ENCODE data around the gene BRD3OS. TPM values are rescaled to one million over a fixed set of nuclear protein-coding genes. Genes with fewer than 3 reads are reported as not detected.

The BRD3OS gene
- total RNA-seq, 1 donor from 2014 or later = 20.2 TPM

- H3K27ac Mint-ChIP-seq (ENCODE audit: unreplicated experiment) = no peak overlapping the region
- Histone ChIP-seq H3K27ac (ENCODE audit: low read depth, low read length) (no peak overlapping the region), H3K4me3 (ENCODE audit: insufficient read depth, low read depth, low read length) (no peak overlapping the region), H3K9ac (ENCODE audit: low read length) (no peak overlapping the region), H2AFZ (ENCODE audit: low read depth, low read length) (no peak overlapping the region), H3K79me2 (ENCODE audit: insufficient read depth, low read length) (no peaks in the 10 kb centered on the region), H3K4me2 (ENCODE audit: low read length) (no peak overlapping the region), H3K9me3 (ENCODE audit: insufficient read depth, low read depth, low read length) (no peaks in the 10 kb centered on the region), H3K27me3 (ENCODE audit: insufficient read depth, low read length) (no peaks in the 10 kb centered on the region), H4K20me1 (ENCODE audit: insufficient read depth, low read length) (peaks cover 28% of the 10 kb centered on the region), H3K4me1 (ENCODE audit: insufficient read depth, low read length) (no peaks in the 10 kb centered on the region), H3K36me3 (ENCODE audit: insufficient read depth, low read length) (peaks cover 8% of the 10 kb centered on the region)
- H3K9me3 Mint-ChIP-seq (ENCODE audit: unreplicated experiment) = no peaks in the 10 kb centered on the region
- peaks cover 27% of the 10 kb centered on the region for H3K36me3 Mint-ChIP-seq (ENCODE audit: low read depth, unreplicated experiment)
- no peak overlapping the region for H3K4me3 Mint-ChIP-seq (ENCODE audit: unreplicated experiment)
- TF ChIP-seq EZH2 (IDR thresholded peaks at IDR 0.05; ENCODE audit: insufficient read depth, low read length) (no peak), CTCF (IDR thresholded peaks at IDR 0.05; ENCODE audit: insufficient read depth, low read depth, low read length) (no peak)
- DNase-seq (ENCODE audit: low read depth) (no peak), FAIRE-seq (no peak)
- H3K27me3 Mint-ChIP-seq (ENCODE audit: low read depth, unreplicated experiment) = no peaks in the 10 kb centered on the region
- H3K4me1 Mint-ChIP-seq (ENCODE audit: low read depth, unreplicated experiment) = no peaks in the 10 kb centered on the region
Observed at GRCh38 chr9:134040781-134041648, 15.7 kb downstream of the BRD3OS start.

GRCh38 chr9:134041649-134041962 lies 16.3 kb downstream of the BRD3OS start:
- no peaks in the 10 kb centered on the region for H3K27me3 Mint-ChIP-seq (ENCODE audit: low read depth, unreplicated experiment)
- H2AFZ ChIP-seq (ENCODE audit: low read depth, low read length) = no peak overlapping the region
- no peak overlapping the region for H3K4me3 ChIP-seq (ENCODE audit: insufficient read depth, low read depth, low read length)
- TF ChIP-seq EZH2 (IDR thresholded peaks at IDR 0.05; ENCODE audit: insufficient read depth, low read length) (no peak), CTCF (IDR thresholded peaks at IDR 0.05; ENCODE audit: insufficient read depth, low read depth, low read length) (no peak)
- no peak overlapping the region for H3K27ac ChIP-seq (ENCODE audit: low read depth, low read length)
- no peak overlapping the region for H3K4me2 ChIP-seq (ENCODE audit: low read length)
- no peaks in the 10 kb centered on the region for H3K9me3 Mint-ChIP-seq (ENCODE audit: unreplicated experiment)
- peaks cover 6% of the 10 kb centered on the region for H3K36me3 ChIP-seq (ENCODE audit: insufficient read depth, low read length)
- H4K20me1 ChIP-seq (ENCODE audit: insufficient read depth, low read length) = peaks cover 27% of the 10 kb centered on the region
- H3K36me3 Mint-ChIP-seq (ENCODE audit: low read depth, unreplicated experiment) = peaks cover 24% of the 10 kb centered on the region
- no peak overlapping the region for H3K27ac Mint-ChIP-seq (ENCODE audit: unreplicated experiment)
- no peaks in the 10 kb centered on the region for H3K27me3 ChIP-seq (ENCODE audit: insufficient read depth, low read length)
- no peaks in the 10 kb centered on the region for H3K79me2 ChIP-seq (ENCODE audit: insufficient read depth, low read length)
- no peak overlapping the region for H3K9ac ChIP-seq (ENCODE audit: low read length)
- no peak for FAIRE-seq
- no peaks in the 10 kb centered on the region for H3K4me1 ChIP-seq (ENCODE audit: insufficient read depth, low read length)
- H3K9me3 ChIP-seq (ENCODE audit: insufficient read depth, low read depth, low read length) = no peaks in the 10 kb centered on the region
- DNase-seq (ENCODE audit: low read depth) = no peak
- H3K4me1 Mint-ChIP-seq (ENCODE audit: low read depth, unreplicated experiment) = no peaks in the 10 kb centered on the region
- H3K4me3 Mint-ChIP-seq (ENCODE audit: unreplicated experiment) = no peak overlapping the region

GRCh38 chr9:134043531-134043988 lies 18.3 kb downstream of the BRD3OS start:
- Histone ChIP-seq H3K27me3 (ENCODE audit: insufficient read depth, low read length) (no peaks in the 10 kb centered on the region), H3K4me1 (ENCODE audit: insufficient read depth, low read length) (no peaks in the 10 kb centered on the region), H3K4me2 (ENCODE audit: low read length) (no peak overlapping the region), H3K27ac (ENCODE audit: low read depth, low read length) (no peak overlapping the region), H3K9me3 (ENCODE audit: insufficient read depth, low read depth, low read length) (no peaks in the 10 kb centered on the region), H4K20me1 (ENCODE audit: insufficient read depth, low read length) (peaks cover 31% of the 10 kb centered on the region), H3K36me3 (ENCODE audit: insufficient read depth, low read length) (peaks cover 6% of the 10 kb centered on the region), H3K79me2 (ENCODE audit: insufficient read depth, low read length) (no peaks in the 10 kb centered on the region), H3K4me3 (ENCODE audit: insufficient read depth, low read depth, low read length) (no peak overlapping the region), H2AFZ (ENCODE audit: low read depth, low read length) (no peak overlapping the region), H3K9ac (ENCODE audit: low read length) (no peak overlapping the region)
- no peaks in the 10 kb centered on the region for H3K4me1 Mint-ChIP-seq (ENCODE audit: low read depth, unreplicated experiment)
- TF ChIP-seq EZH2 (IDR thresholded peaks at IDR 0.05; ENCODE audit: insufficient read depth, low read length) (no peak), CTCF (IDR thresholded peaks at IDR 0.05; ENCODE audit: insufficient read depth, low read depth, low read length) (no peak)
- H3K4me3 Mint-ChIP-seq (ENCODE audit: unreplicated experiment) = no peak overlapping the region
- DNase-seq (ENCODE audit: low read depth) (no peak), FAIRE-seq (no peak)
- no peaks in the 10 kb centered on the region for H3K9me3 Mint-ChIP-seq (ENCODE audit: unreplicated experiment)
- H3K27ac Mint-ChIP-seq (ENCODE audit: unreplicated experiment) = no peak overlapping the region
- H3K27me3 Mint-ChIP-seq (ENCODE audit: low read depth, unreplicated experiment) = no peaks in the 10 kb centered on the region
- peaks cover 20% of the 10 kb centered on the region for H3K36me3 Mint-ChIP-seq (ENCODE audit: low read depth, unreplicated experiment)

Measured in astrocyte (in vitro differentiated cells and primary cell).